IMR-90 (cell line): ENCODE results near the gene BUB1. TPM values are rescaled to one million over a fixed set of nuclear protein-coding genes. Genes with fewer than 3 reads are reported as not detected.

Experiments used
- ATAC-seq: fragments of 200-7000 bp; cut with Tn5 transposase; 2 replicates; pipeline ENCODE4 v1.9.1; 2020; ENCODE audit warnings: low read depth, mild to moderate bottlenecking, moderate library complexity
- BruUV-seq: library from RNA; stranded (reverse); fragments of 400-500 nt; replicated peaks from 2 replicates; lab custom pipeline; 2021; lab: Mats Ljungman, UMichigan
- CTCF ChIA-PET: fragments of 300-600 bp; formaldehyde crosslinking; extraction: SDS; loops from one replicate; lab custom pipeline; 2021; ENCODE audit warnings: antibody characterized with exemption; lab: Yijun Ruan, JAX
- POLR2A ChIA-PET: fragments of 300-600 bp; sonication (Branson Sonifier 250); formaldehyde crosslinking; loops from one replicate; lab custom pipeline; 2022; ENCODE audit warnings: antibody characterized with exemption; ENCODE audit not compliant: unreplicated experiment; lab: Charles Lee
- DNase-seq: peaks from one replicate; pipeline ENCODE4 v3.0.0; 2013
- H2AFZ ChIP-seq: replicated peaks from 2 replicates; pipeline ENCODE3; 2013; ENCODE audit warnings: low read length, mild to moderate bottlenecking; ENCODE audit not compliant: poor library complexity
- H2AK5ac ChIP-seq: 2 replicates; pipeline ENCODE4 v1.6.1; 2013; ENCODE audit warnings: low read depth, low read length, inconsistent platforms
- H2AK9ac ChIP-seq: replicated peaks from 2 replicates; pipeline ENCODE3; 2013; ENCODE audit warnings: mild to moderate bottlenecking, low read depth, low read length, moderate library complexity; ENCODE audit not compliant: poor library complexity
- H2BK120ac ChIP-seq: 2 replicates; pipeline ENCODE4 v1.6.1; 2013; ENCODE audit warnings: low read depth, low read length, inconsistent platforms
- H2BK15ac ChIP-seq: 3 replicates; pipeline ENCODE4 v1.6.1; 2013; ENCODE audit warnings: low read depth, low read length, inconsistent platforms
- H2BK20ac ChIP-seq: 2 replicates; pipeline ENCODE4 v1.6.1; 2013; ENCODE audit warnings: low read depth, mild to moderate bottlenecking, inconsistent platforms, low read length, moderate library complexity
- H2BK5ac ChIP-seq: 2 replicates; pipeline ENCODE4 v1.6.1; 2013; ENCODE audit warnings: mild to moderate bottlenecking, low read depth, low read length, inconsistent platforms; ENCODE audit not compliant: poor library complexity, severe bottlenecking
- H3K14ac ChIP-seq: replicated peaks from 2 replicates; pipeline ENCODE4 v1.6.1; 2013; ENCODE audit warnings: low read depth, low read length, inconsistent platforms
- H3K18ac ChIP-seq: 2 replicates; pipeline ENCODE4 v1.6.1; 2013; ENCODE audit warnings: low read depth, low read length, control low read depth
- H3K23ac ChIP-seq: 2 replicates; pipeline ENCODE4 v1.6.1; 2013; ENCODE audit warnings: low read depth, low read length, inconsistent platforms
- H3K27ac ChIP-seq: 2 replicates; pipeline ENCODE4 v1.5.1; 2013; ENCODE audit warnings: mild to moderate bottlenecking, control low read depth, low read length; ENCODE audit not compliant: insufficient read depth
- H3K27me3 ChIP-seq: 2 replicates; pipeline ENCODE4 v1.6.1; 2013; ENCODE audit warnings: low read length; ENCODE audit not compliant: control insufficient read depth, insufficient read depth
- H3K36me3 ChIP-seq: 2 replicates; pipeline ENCODE4 v1.6.1; 2013; ENCODE audit warnings: low read length, mixed read lengths; ENCODE audit not compliant: control insufficient read depth, insufficient read depth
- H3K4ac ChIP-seq: 2 replicates; pipeline ENCODE4 v1.6.1; 2013; ENCODE audit warnings: low read depth, low read length, inconsistent platforms
- H3K4me1 ChIP-seq: 2 replicates; pipeline ENCODE4 v1.6.1; 2013; ENCODE audit warnings: low read length, mixed read lengths; ENCODE audit not compliant: control insufficient read depth, insufficient read depth
- H3K4me2 ChIP-seq: 2 replicates; pipeline ENCODE4 v1.6.1; 2013; ENCODE audit warnings: low read depth, mild to moderate bottlenecking, control low read depth, low read length, moderate library complexity
- H3K4me3 ChIP-seq: 2 replicates; pipeline ENCODE4 v1.5.1; 2013; ENCODE audit warnings: low read depth, mild to moderate bottlenecking, control low read depth, low read length, moderate library complexity; ENCODE audit not compliant: insufficient read depth
- H3K56ac ChIP-seq: 2 replicates; pipeline ENCODE4 v1.6.1; 2013; ENCODE audit warnings: low read length, inconsistent platforms; ENCODE audit not compliant: insufficient read depth; ENCODE audit errors: extremely low read depth
- H3K79me1 ChIP-seq, 2 experiments: 2 replicates each; pipeline ENCODE4 v1.6.1; 2013; ENCODE audit warnings: low read length in 2 of 2, inconsistent platforms in 1 of 2, low read depth in 1 of 2
- H3K9ac ChIP-seq: 2 replicates; pipeline ENCODE4 v1.6.1; 2013; ENCODE audit warnings: low read depth, low read length, control low read depth
- H3K9me1 ChIP-seq: 2 replicates; pipeline ENCODE4 v1.6.1; 2013; ENCODE audit warnings: low read length, inconsistent platforms; ENCODE audit not compliant: insufficient read depth
- H3K9me3 ChIP-seq: 2 replicates; pipeline ENCODE4 v1.6.1; 2013; ENCODE audit warnings: low read length; ENCODE audit not compliant: control insufficient read depth, insufficient read depth
- H4K20me1 ChIP-seq: 2 replicates; pipeline ENCODE4 v1.6.1; 2013; ENCODE audit warnings: low read length, inconsistent platforms; ENCODE audit not compliant: insufficient read depth
- H4K5ac ChIP-seq: 2 replicates; pipeline ENCODE4 v1.6.1; 2013; ENCODE audit warnings: mild to moderate bottlenecking, low read depth, low read length, control low read depth
- H4K8ac ChIP-seq, 2 experiments: 2 replicates each; pipeline ENCODE4 v1.6.1; 2013; ENCODE audit warnings: low read depth in 2 of 2, low read length in 2 of 2, control low read depth in 1 of 2, inconsistent platforms in 1 of 2
- H4K91ac ChIP-seq: 2 replicates; pipeline ENCODE4 v1.6.1; 2013; ENCODE audit warnings: low read depth, low read length, inconsistent platforms; ENCODE audit not compliant: insufficient read depth
- BHLHE40 ChIP-seq: fragments of 150-350 bp; IDR thresholded peaks from 2 replicates; pipeline ENCODE4 v1.6.1; 2016; ENCODE audit warnings: mild to moderate bottlenecking, low read depth, low read length
- CEBPB ChIP-seq: IDR thresholded peaks from 2 replicates; pipeline ENCODE4 v1.6.1; 2012; ENCODE audit warnings: low read depth, low read length, improper control_type of control experiment
- CHD1 ChIP-seq: IDR thresholded peaks from 2 replicates; pipeline ENCODE4 v1.6.1; 2012; ENCODE audit warnings: low read depth, low read length, improper control_type of control experiment
- CTCF ChIP-seq: conservative IDR thresholded peaks from 2 replicates; pipeline ENCODE4 v1.5.1; 2012; ENCODE audit warnings: mild to moderate bottlenecking, low read depth, low read length, improper control_type of control experiment
- ELK1 ChIP-seq: fragments of 150-350 bp; IDR thresholded peaks from 2 replicates; pipeline ENCODE4 v1.6.1; 2016; ENCODE audit warnings: low read depth, mild to moderate bottlenecking, low read length, moderate library complexity, borderline replicate concordance
- FOS ChIP-seq: fragments of 150-350 bp; IDR thresholded peaks from 2 replicates; pipeline ENCODE4 v1.6.1; 2016; ENCODE audit warnings: low read depth, low read length
- MAFK ChIP-seq: IDR thresholded peaks from 2 replicates; pipeline ENCODE4 v1.6.1; 2012; ENCODE audit warnings: low read depth, low read length, improper control_type of control experiment
- MXI1 ChIP-seq: IDR thresholded peaks from 2 replicates; pipeline ENCODE4 v1.6.1; 2012; ENCODE audit warnings: low read depth, mild to moderate bottlenecking, low read length, moderate library complexity, borderline replicate concordance
- NFE2L2 ChIP-seq: fragments of 150-350 bp; IDR thresholded peaks from 2 replicates; pipeline ENCODE4 v1.6.1; 2016; ENCODE audit warnings: low read depth, mild to moderate bottlenecking, low read length
- POLR2A ChIP-seq: IDR thresholded peaks from 2 replicates; pipeline ENCODE4 v1.6.1; 2012; ENCODE audit warnings: mild to moderate bottlenecking, low read depth, low read length
- RAD21 ChIP-seq: IDR thresholded peaks from 2 replicates; pipeline ENCODE4 v1.6.1; 2012; ENCODE audit warnings: low read length, improper control_type of control experiment
- RCOR1 ChIP-seq: IDR thresholded peaks from 2 replicates; pipeline ENCODE4 v1.6.1; 2012; ENCODE audit warnings: mild to moderate bottlenecking, low read length, improper control_type of control experiment; ENCODE audit not compliant: insufficient replicate concordance
- RFX5 ChIP-seq: IDR thresholded peaks from 2 replicates; pipeline ENCODE4 v1.8.0; 2012; ENCODE audit warnings: low read depth, mild to moderate bottlenecking, low read length, moderate library complexity
- SMC3 ChIP-seq: fragments of 150-350 bp; IDR thresholded peaks from 2 replicates; pipeline ENCODE4 v1.6.1; 2016; ENCODE audit warnings: low read depth, mild to moderate bottlenecking, antibody characterized with exemption, low read length, moderate library complexity
- USF2 ChIP-seq: fragments of 150-350 bp; IDR thresholded peaks from 2 replicates; pipeline ENCODE4 v1.6.1; 2017; ENCODE audit warnings: mild to moderate bottlenecking, antibody characterized with exemption, low read length, low read depth
- WGBS, 2 experiments: methylation state at CpG; one replicate each; pipeline versions ENCODE4 v1.1.5 to v1.1.7; 2013; ENCODE audit warnings: missing lambda C conversion rate in 2 of 2; ENCODE audit not compliant: insufficient read length in 1 of 2; ENCODE audit errors: extremely low coverage in 2 of 2; 5-methylcytosine and 5-hydroxymethylcytosine counted together
- dilution Hi-C: fragments of 300-500 bp; cut with HindIII; formaldehyde crosslinking; loops from one replicate; pipeline ENCODE4 v1.14.3; 2018; ENCODE audit warnings: low sequenced_read_pairs; ENCODE audit not compliant: unreplicated experiment
- in situ Hi-C: fragments of 300-500 bp; cut with MboI; formaldehyde crosslinking; loops from 3 replicates; pipeline ENCODE4 v1.14.3; 2019; ENCODE audit warnings: low sequenced_read_pairs, inconsistent platforms, mixed read lengths
- intact Hi-C: fragments of 100-400 bp; cut with micrococcal nuclease; formaldehyde crosslinking; loops from 2 replicates; pipeline ENCODE4 v1.10.0; 2022
- polyA plus RNA-seq, 3 experiments: library from polyadenylated mRNA; depleted of rRNA; stranded (reverse); fragments of >200 nt; gene quantifications; 2 replicates each; pipeline ENCODE4 v1.2.3, GENCODE V29; 2012; ENCODE audit warnings: low replicate concordance in 1 of 3
- total RNA-seq: library from RNA; depleted of rRNA; stranded (reverse); fragments of >200 nt; gene quantifications from 2 replicates; pipeline ENCODE4 v1.2.3, GENCODE V29; 2012

The BUB1 gene
- total and polyA plus RNA-seq, 2 of the 4 experiments (the other 2 are of a cell fraction), result 19.6 to 43.4 TPM

GRCh38 chr2:110688594-110689091, 10.8 kb upstream of the BUB1 start:
- Histone ChIP-seq H3K9me3 (peaks cover 10% of the 10 kb centered on the region), H2AK5ac (no peak overlapping the region), H3K23ac (no peak overlapping the region), H3K27ac (no peak overlapping the region), H4K20me1 (no peaks in the 10 kb centered on the region), H2AFZ (no peak overlapping the region), H4K5ac (no peak overlapping the region), H3K9ac (no peak overlapping the region), H3K18ac (no peak overlapping the region), H3K4me3 (no peak overlapping the region), H3K79me1 (no peaks in the 10 kb centered on the region), H2BK20ac (no peak overlapping the region), H3K14ac (no peak overlapping the region), H2BK5ac (no peak overlapping the region), H3K4ac (no peak overlapping the region), H3K27me3 (peaks cover 56% of the 10 kb centered on the region), H4K8ac (no peak overlapping the region), H3K56ac (no peak overlapping the region), H2AK9ac (no peak overlapping the region), H3K4me2 (no peak overlapping the region), H3K4me1 (no peaks in the 10 kb centered on the region), H4K91ac (no peak overlapping the region), H3K9me1 (no peaks in the 10 kb centered on the region), H2BK120ac (no peak overlapping the region), H3K36me3 (no peaks in the 10 kb centered on the region), H2BK15ac (no peak overlapping the region)
- dilution Hi-C loops (no loop called here), intact Hi-C loops (no loop called here), in situ Hi-C loops (no loop called here)
- no CpG with 5 or more reads among the region's 5 CpGs for WGBS, 2 experiments
- TF ChIP-seq MXI1 (no peak), NFE2L2 (no peak), ELK1 (no peak), SMC3 (no peak), FOS (no peak), POLR2A (no peak), CTCF (no peak), BHLHE40 (no peak), MAFK (no peak), CEBPB (no peak), RAD21 (no peak), USF2 (no peak), CHD1 (no peak), RFX5 (no peak), RCOR1 (no peak)
- ChIA-PET POLR2A (no interaction called here), CTCF (interaction anchor here (0.7 kb wide), 1 partner anchor 9 kb away, joined by 3 read pairs; no protein-coding TSS in a partner anchor)
- ATAC-seq, result no peak
- BruUV-seq, result no TSS peak
- DNase-seq, result no peak
